CD14-positive monocyte (primary cell): ENCODE measurements around the gene SLC24A4. TPM values are rescaled to one million over a fixed set of nuclear protein-coding genes. Genes with fewer than 3 reads are reported as not detected.

Experiments
- DNase-seq, 3 donors: peaks; one replicate each; pipeline ENCODE4 v3.0.0-alpha.2; 2011 to 2022
- H2AFZ ChIP-seq: 2 replicates; pipeline ENCODE4 v1.6.0; 2012; ENCODE audit warnings: mild to moderate bottlenecking, low read depth, low read length, inconsistent platforms; ENCODE audit not compliant: insufficient read depth, poor library complexity, severe bottlenecking
- H3K27ac ChIP-seq, 2 donors: 1 replicate in 1 of 2; 2 replicates in 1 of 2; pipeline ENCODE4 v1.5.1; 2012 to 2013; ENCODE audit warnings: low read length in 2 of 2, control low read depth in 1 of 2, inconsistent platforms in 1 of 2, low read depth in 1 of 2, mild to moderate bottlenecking in 1 of 2
- H3K27me3 ChIP-seq, 2 donors: one replicate each; pipeline versions ENCODE4 v1.6.0 to v1.6.1; 2011 to 2013; ENCODE audit warnings: low read length in 2 of 2; ENCODE audit not compliant: control insufficient read depth in 2 of 2, insufficient read depth in 2 of 2
- H3K36me3 ChIP-seq, 2 donors: replicated peaks in 1 of 2; 1 replicate in 1 of 2; 2 replicates in 1 of 2; pipeline versions ENCODE4 v1.5.1 to v1.6.1; 2012 to 2013; ENCODE audit warnings: low read length in 2 of 2, control low read depth in 1 of 2, inconsistent platforms in 1 of 2, mild to moderate bottlenecking in 1 of 2; ENCODE audit not compliant: insufficient read depth in 2 of 2, control insufficient read depth in 1 of 2
- H3K4me1 ChIP-seq, 2 donors: 1 replicate in 1 of 2; 2 replicates in 1 of 2; pipeline versions ENCODE4 v1.5.1 to v1.6.1; 2012 to 2013; ENCODE audit warnings: low read length in 2 of 2, control low read depth in 1 of 2, inconsistent platforms in 1 of 2, mild to moderate bottlenecking in 1 of 2, moderate library complexity in 1 of 2; ENCODE audit not compliant: insufficient read depth in 2 of 2, control insufficient read depth in 1 of 2
- H3K4me2 ChIP-seq: replicated peaks from 2 replicates; pipeline ENCODE3; 2012; ENCODE audit warnings: low read length, moderate library complexity, mild to moderate bottlenecking; ENCODE audit not compliant: poor library complexity, severe bottlenecking; ENCODE audit errors: extremely low read depth
- H3K4me3 ChIP-seq, 3 experiments: fragments of 200-600 bp in 1 of 3; sonication (generic) in 1 of 3; replicated peaks in 1 of 3; 1 replicate in 2 of 3; 2 replicates in 1 of 3; pipeline ENCODE4 v1.5.1; 2011 to 2013; ENCODE audit warnings: low read length in 3 of 3, mild to moderate bottlenecking in 3 of 3, control low read depth in 2 of 3, low read depth in 2 of 3, inconsistent platforms in 1 of 3, moderate library complexity in 1 of 3
- H3K79me2 ChIP-seq: 2 replicates; pipeline ENCODE4 v1.6.0; 2012; ENCODE audit warnings: mild to moderate bottlenecking, control low read depth, inconsistent platforms, low read length, moderate library complexity; ENCODE audit not compliant: insufficient read depth
- H3K9ac ChIP-seq: 2 replicates; pipeline ENCODE4 v1.6.0; 2017; ENCODE audit warnings: low read length, mild to moderate bottlenecking; ENCODE audit not compliant: insufficient read depth, poor library complexity, severe bottlenecking
- H3K9me3 ChIP-seq, 2 donors: replicated peaks in 1 of 2; 1 replicate in 1 of 2; 2 replicates in 1 of 2; pipeline versions ENCODE4 v1.5.1 to v1.6.1; 2012 to 2013; ENCODE audit warnings: low read length in 2 of 2, control low read depth in 1 of 2; ENCODE audit not compliant: control insufficient read depth in 1 of 2, insufficient read depth in 1 of 2
- H4K20me1 ChIP-seq: 2 replicates; pipeline ENCODE4 v1.6.0; 2012; ENCODE audit warnings: mild to moderate bottlenecking, low read length, control low read depth, moderate library complexity; ENCODE audit not compliant: insufficient read depth
- H3K27ac Mint-ChIP-seq, 7 donors: one replicate each; pipeline ENCODE4 v1.8.0; 2020; ENCODE audit warnings: mild to moderate bottlenecking in 7 of 7, mixed read lengths in 7 of 7, moderate library complexity in 6 of 7, inconsistent platforms in 2 of 7
- H3K27me3 Mint-ChIP-seq, 3 donors: one replicate each; pipeline ENCODE4 v1.8.0; 2021 to 2022; ENCODE audit warnings: low read depth in 3 of 3, mild to moderate bottlenecking in 3 of 3, mixed read lengths in 3 of 3, moderate library complexity in 3 of 3, inconsistent platforms in 1 of 3
- H3K36me3 Mint-ChIP-seq, 2 donors: one replicate each; pipeline ENCODE4 v1.8.0; 2020; ENCODE audit warnings: mixed read lengths in 2 of 2, inconsistent platforms in 1 of 2, mild to moderate bottlenecking in 1 of 2
- H3K4me1 Mint-ChIP-seq: one replicate; pipeline ENCODE4 v1.8.0; 2020; ENCODE audit warnings: mild to moderate bottlenecking, mixed read lengths
- H3K4me3 Mint-ChIP-seq, 2 donors: one replicate each; pipeline ENCODE4 v1.8.0; 2020; ENCODE audit warnings: mild to moderate bottlenecking in 2 of 2, mixed read lengths in 2 of 2, moderate library complexity in 1 of 2
- H3K9me3 Mint-ChIP-seq, 7 donors: one replicate each; pipeline ENCODE4 v1.8.0; 2020 to 2022; ENCODE audit warnings: mixed read lengths in 7 of 7, mild to moderate bottlenecking in 6 of 7, moderate library complexity in 6 of 7, inconsistent platforms in 2 of 7
- WGBS: methylation state at CpG from one replicate; pipeline ENCODE4 v1.1.5; 2013; ENCODE audit warnings: missing lambda C conversion rate; ENCODE audit not compliant: insufficient coverage; 5-methylcytosine and 5-hydroxymethylcytosine counted together
- intact Hi-C, 2 donors: fragments of 100-400 bp; cut with micrococcal nuclease; formaldehyde crosslinking; loops; one replicate each; pipeline versions ENCODE4 v1.15.0 to v1.15.1; 2023
- polyA plus RNA-seq, 3 donors: library from polyadenylated mRNA; depleted of rRNA in 1 of 3; unstranded in 2 of 3; stranded (reverse) in 1 of 3; fragments of 300-500 nt in 2 of 3; fragments of >200 nt in 1 of 3; fragmentation: Illumina TruSeq in 2 of 3; gene quantifications; 1 replicate in 2 of 3; 2 replicates in 1 of 3; pipeline ENCODE4 v1.2.3, GENCODE V29; 2012 to 2021
- TF ChIP-seq, protein P1 (sequence below): fragments of 200-600 bp; IDR thresholded peaks from one replicate; pipeline ENCODE4 v1.8.0; 2022; ENCODE audit warnings: antibody characterized with exemption, mild to moderate bottlenecking

SLC24A4 gene
- polyA plus RNA-seq, 3 donors, result 20.0 to 41.9 (median 26.5) TPM

GRCh38 chr14:92398888-92399636 lies 76.1 kb downstream of the SLC24A4 start:
- Histone ChIP-seq H3K27ac (peak overlapping the region; percentile 78 to 85), H3K79me2 (peaks cover 14% of the 10 kb centered on the region), H3K4me1 (peaks cover 89 to 93% of the 10 kb centered on the region in 2 donors), H3K4me3 (peak overlapping the region in 1 of 3 experiments; percentile 47), H3K9me3 (no peaks in the 10 kb centered on the region), H3K9ac (peak overlapping the region; percentile 5), H4K20me1 (no peaks in the 10 kb centered on the region), H3K27me3 (no peaks in the 10 kb centered on the region), H2AFZ (no peak overlapping the region), H3K4me2 (peak overlapping the region; percentile 38), H3K36me3 (no peaks in the 10 kb centered on the region)
- Mint-ChIP-seq H3K9me3 (peaks cover 0 to 7% (median 4%) of the 10 kb centered on the region in 7 donors), H3K27ac (peak overlapping the region; percentile 92 to 98 (median 97)), H3K27me3 (peaks cover 0 to 1% (median under 1%) of the 10 kb centered on the region in 3 donors), H3K4me1 (peaks cover 91% of the 10 kb centered on the region), H3K36me3 (peaks cover 9 to 22% of the 10 kb centered on the region in 2 donors), H3K4me3 (peak overlapping the region in 1 of 2 donors; percentile 4)
- intact Hi-C loops, result loop anchor here in 1 of 2 donors (5.0 to 10.0 kb wide), 3 partner anchors 73 to 253 kb away; no protein-coding TSS in a partner anchor
- 100% methylated on average over 3 of the region's 7 CpGs for WGBS
- DNase-seq, result no peak
- TF ChIP-seq, protein P1, sequence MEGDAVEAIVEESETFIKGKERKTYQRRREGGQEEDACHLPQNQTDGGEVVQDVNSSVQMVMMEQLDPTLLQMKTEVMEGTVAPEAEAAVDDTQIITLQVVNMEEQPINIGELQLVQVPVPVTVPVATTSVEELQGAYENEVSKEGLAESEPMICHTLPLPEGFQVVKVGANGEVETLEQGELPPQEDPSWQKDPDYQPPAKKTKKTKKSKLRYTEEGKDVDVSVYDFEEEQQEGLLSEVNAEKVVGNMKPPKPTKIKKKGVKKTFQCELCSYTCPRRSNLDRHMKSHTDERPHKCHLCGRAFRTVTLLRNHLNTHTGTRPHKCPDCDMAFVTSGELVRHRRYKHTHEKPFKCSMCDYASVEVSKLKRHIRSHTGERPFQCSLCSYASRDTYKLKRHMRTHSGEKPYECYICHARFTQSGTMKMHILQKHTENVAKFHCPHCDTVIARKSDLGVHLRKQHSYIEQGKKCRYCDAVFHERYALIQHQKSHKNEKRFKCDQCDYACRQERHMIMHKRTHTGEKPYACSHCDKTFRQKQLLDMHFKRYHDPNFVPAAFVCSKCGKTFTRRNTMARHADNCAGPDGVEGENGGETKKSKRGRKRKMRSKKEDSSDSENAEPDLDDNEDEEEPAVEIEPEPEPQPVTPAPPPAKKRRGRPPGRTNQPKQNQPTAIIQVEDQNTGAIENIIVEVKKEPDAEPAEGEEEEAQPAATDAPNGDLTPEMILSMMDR, result no peak

- Histone ChIP-seq H3K27ac (peak overlapping the region; percentile 77 to 85), H3K9ac (peak overlapping the region; percentile 42), H3K9me3 (no peaks in the 10 kb centered on the region), H3K4me3 (peak overlapping the region in 1 of 3 experiments; percentile 43), H3K79me2 (peaks cover 14% of the 10 kb centered on the region), H4K20me1 (no peaks in the 10 kb centered on the region), H2AFZ (no peak overlapping the region), H3K36me3 (no peaks in the 10 kb centered on the region), H3K27me3 (no peaks in the 10 kb centered on the region), H3K4me1 (peaks cover 99% of the 10 kb centered on the region in 2 donors), H3K4me2 (peak overlapping the region; percentile 30)
- peaks cover 20 to 29% of the 10 kb centered on the region in 2 donors for H3K36me3 Mint-ChIP-seq
- 10% methylated on average over 4 of the region's 7 CpGs for WGBS
- H3K4me3 Mint-ChIP-seq, result peak overlapping the region; percentile 32 to 43
- peak; percentile 75 to 90 (median 86) for DNase-seq
- TF ChIP-seq, protein P1, result no peak
- peak overlapping the region; percentile 92 to 98 (median 94) for H3K27ac Mint-ChIP-seq
- peaks cover 0 to 1% (median 0%) of the 10 kb centered on the region in 3 donors for H3K27me3 Mint-ChIP-seq
- H3K4me1 Mint-ChIP-seq, result peaks cover 95% of the 10 kb centered on the region
- intact Hi-C loops, result loop anchor here in 1 of 2 donors (2.0 kb wide), 1 partner anchor 14 kb away; no protein-coding TSS in a partner anchor
- peaks cover 4 to 14% (median 9%) of the 10 kb centered on the region in 7 donors for H3K9me3 Mint-ChIP-seq
Observed at GRCh38 chr14:92400579-92401444, 77.8 kb downstream of the SLC24A4 start.
